ENCODE results near the gene KLHL41.

DNA sequence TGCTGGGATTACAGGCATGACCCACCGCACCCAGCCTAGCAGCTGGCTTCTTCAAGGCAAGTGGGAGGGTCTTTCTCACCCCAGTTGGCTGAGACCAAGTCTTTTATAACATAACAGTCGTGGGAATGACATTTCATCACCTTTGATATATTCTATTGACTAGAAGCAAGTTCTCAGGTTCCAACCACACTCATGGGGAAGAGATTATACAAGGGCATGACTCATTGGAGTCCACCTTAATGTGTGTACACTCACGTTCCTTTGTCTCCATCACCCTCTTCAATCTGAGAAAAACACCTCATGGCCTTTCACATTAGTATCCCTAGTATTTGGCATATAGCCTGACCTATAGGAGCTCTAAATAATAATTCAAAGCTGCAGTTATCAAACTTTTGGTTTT, 33.0 kb upstream of the KLHL41 start:
- no peak for TF ChIP-seq CTCF (IDR thresholded peaks at IDR 0.05)
- TF ChIP-seq POLR2A (IDR thresholded peaks at IDR 0.05), result no peak
